GM19025 (cell line): ENCODE measurements around the gene TXNRD2.

Experiments
- ATAC-seq: cut with Tn5 transposase; IDR thresholded peaks from one replicate; pipeline ENCODE4 v1.9.1; 2021; ENCODE audit warnings: mild to moderate bottlenecking, low read depth, moderate library complexity; ENCODE audit not compliant: unreplicated experiment

Gene TXNRD2

GRCh38 chr22:19880786-19881569, 60.6 kb downstream of the TXNRD2 start:
- no peak for ATAC-seq

GRCh38 chr22:19879992-19880785, 61.4 kb downstream of the TXNRD2 start:
- no peak for ATAC-seq

DNA sequence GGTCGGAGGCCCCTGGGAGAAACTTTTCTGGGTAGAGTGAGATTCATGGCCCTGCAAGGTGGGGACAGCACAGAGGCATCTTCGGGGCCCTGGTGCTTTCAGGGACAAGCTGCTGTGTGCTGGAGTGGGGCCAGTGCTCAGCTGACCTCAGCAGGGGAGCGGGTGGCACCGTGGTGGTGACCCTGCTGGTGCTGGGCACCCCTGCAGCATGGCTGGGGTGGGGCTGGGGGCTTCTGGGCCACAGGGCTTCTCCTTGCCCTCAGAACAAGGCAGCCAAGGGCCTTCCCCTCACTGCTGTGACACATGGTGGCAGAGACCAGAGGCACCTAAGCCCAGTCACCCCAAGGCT, 62.0 kb downstream of the TXNRD2 start:
- no peak for ATAC-seq

- no peak for ATAC-seq
These were observed 62.4 kb downstream of the TXNRD2 start for GRCh38 chr22:19879246-19879570.

GRCh38 chr22:19878461-19879245, 63.0 kb downstream of the TXNRD2 start:
- no peak for ATAC-seq

DNA sequence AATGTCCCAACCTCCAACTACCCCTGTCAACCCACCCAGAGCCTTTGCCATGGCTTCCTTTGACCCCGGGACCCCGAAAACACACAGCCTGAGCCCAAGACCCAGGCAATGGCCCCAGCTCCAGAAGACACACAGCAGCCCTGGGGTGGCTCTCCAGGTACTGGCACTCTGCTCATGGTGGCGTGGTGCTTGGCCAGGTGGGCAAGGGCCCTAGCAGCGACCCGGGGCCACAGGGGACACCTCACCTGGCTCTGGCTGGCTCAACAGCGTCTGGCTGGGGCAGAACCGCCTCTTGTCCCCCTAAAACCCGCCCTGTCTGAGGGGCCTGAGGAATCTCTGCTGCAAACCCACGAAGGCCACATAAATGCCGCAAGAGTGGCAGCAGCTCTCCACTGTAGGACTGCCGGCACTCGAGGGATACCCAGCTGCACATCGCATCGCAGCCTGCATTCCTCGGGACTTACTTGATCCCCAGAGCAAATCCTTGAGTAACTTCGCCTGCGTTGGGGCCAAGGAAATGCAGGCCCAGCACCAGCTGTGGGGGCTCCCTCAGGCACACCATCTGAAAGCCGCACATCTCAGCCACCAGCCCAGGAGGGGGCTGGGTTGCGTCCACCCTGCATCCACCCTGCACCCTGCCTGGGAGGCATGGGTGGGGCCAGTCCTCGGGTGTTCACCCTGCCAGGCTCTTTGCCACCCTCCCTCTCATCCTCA, 63.8 kb downstream of the TXNRD2 start:
- no peak for ATAC-seq

- no peak for ATAC-seq
These were observed 64.5 kb downstream of the TXNRD2 start for GRCh38 chr22:19876941-19877625.

DNA sequence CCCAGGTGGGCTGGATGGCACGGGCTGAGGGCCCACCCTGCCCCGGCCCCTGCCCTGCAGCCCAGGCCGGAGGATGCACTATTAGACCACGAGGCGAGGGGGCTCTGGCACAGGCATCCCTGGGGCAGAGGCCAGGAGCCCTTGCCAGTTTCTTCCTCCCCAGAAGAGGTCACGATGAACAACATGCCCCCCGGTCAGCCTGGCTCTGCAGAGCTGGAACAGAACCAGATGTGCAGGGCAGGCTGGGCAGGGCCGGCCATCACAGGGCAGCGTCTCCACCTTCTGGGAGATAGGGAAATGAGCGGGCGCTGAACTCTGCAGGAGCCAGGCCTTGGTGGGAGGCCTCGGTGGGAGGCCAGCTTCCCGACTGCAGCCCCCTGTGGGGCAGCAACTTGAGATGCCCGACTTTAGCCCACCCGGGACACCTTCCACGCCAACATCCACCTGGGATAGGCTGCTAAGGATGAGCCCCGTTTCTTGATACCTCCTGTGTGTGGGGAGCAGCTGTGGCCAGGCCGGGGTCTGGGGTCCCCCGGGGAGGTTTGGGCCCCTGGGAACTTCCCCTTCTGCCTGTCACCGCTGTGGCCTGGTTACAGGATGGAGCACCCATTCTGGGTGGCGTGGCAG, 65.2 kb downstream of the TXNRD2 start:
- no peak for ATAC-seq

GRCh38 chr22:19875531-19876313, 65.9 kb downstream of the TXNRD2 start:
- no peak for ATAC-seq

DNA sequence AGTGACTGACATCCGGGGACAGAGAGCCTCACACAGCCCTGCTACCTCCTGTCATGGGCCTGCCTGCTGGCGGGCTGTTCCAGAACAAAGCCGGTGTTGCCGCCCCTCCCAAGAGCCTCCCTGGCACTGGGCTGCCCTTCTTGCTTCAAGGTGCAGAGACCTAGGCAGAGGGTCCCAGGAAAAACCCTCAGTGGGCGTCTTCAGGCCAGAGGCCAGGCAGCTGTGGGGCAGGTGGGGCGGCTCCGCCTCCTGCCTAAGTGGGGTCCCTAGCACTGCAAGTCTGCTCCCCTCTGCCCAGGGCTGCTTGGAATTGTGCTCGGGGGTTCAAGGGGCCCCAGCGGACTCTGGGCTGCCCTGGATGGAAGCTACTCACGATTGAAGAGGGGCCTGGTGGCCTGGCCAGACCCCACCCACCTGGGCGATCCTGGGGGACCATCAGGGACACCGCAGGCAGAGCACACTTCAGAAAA, 66.5 kb downstream of the TXNRD2 start:
- no peak for ATAC-seq

DNA sequence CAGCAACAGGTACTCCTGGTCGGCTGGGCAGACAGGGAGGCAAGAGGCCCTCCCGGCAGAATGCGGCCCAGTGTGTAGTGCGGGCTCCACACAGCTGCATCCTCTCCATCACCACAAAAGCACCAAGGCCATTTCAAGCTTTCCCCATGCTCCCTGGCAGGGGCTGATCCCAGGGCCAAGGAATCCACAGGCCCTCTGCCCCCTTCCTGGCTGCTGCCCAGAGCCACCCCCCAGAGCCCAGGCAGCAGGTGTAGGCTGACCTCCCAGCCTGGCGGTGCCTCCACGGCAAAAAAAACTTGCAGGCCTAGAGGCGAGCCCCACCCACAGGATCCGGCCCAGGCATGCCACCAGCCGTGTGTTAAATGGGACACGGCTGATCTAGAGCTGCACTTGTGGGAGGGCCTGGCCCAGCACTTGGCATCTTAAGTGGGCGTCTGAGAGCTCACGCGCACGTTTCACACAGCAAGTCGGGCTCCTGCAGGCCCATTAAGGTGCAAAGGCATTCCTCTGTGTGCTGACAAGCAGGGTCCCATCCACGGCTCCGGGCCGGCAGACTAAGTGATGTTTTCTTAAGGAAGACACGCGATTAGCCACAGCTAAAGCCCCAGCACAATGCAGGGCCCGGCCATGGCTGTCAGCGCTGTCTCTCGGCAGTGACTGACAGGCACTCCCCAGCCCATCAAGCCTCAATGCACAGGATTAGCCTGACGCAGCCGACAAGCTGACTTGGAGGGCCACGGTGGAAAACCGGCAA, 67.1 kb downstream of the TXNRD2 start:
- no peak for ATAC-seq

GRCh38 chr22:19873960-19874306, 67.7 kb downstream of the TXNRD2 start:
- ATAC-seq: no peak

GRCh38 chr22:19873138-19873959, 68.3 kb downstream of the TXNRD2 start:
- no peak for ATAC-seq

GRCh38 chr22:19872779-19873137, 68.9 kb downstream of the TXNRD2 start:
- no peak for ATAC-seq

- no peak for ATAC-seq
These were observed 69.5 kb downstream of the TXNRD2 start for GRCh38 chr22:19871845-19872778.
